ENCODE data around the gene ITPR1.

DNA sequence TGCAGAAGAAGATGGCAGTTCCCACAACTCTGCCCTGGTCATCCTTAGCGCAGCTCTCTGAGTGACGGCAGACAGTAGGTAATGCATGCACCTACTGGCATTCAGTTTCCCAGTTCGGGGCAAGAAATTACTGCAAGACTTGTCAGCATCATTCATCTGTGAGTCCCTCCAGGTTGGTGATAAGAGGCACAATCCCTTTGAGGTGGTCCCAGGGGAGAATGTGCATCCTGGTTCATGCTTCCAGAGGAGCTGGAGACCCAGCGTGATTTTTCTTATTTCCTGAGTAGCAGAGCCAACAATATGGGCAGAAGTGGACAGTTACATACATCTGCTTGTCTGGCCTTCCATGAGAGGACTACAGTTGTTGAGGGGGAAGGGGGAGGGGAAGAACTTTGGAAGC, 250.2 kb downstream of the ITPR1 start:
- no peak for TF ChIP-seq CTCF (IDR thresholded peaks at IDR 0.05)
- no peak for TF ChIP-seq POLR2A (IDR thresholded peaks at IDR 0.05)
- no peak for TF ChIP-seq EP300 (IDR thresholded peaks at IDR 0.05)
